Activated T-helper 2 cell treated with anti-CD3 and anti-CD28 coated beads, Interferon-gamma antibody, Interleukin-2, Interleukin-4, amounts not matched to agents 10 μg/mL and 5 μg/mL and 100 μg/mL, durations not matched to agents 14 hours and 24 hours and 36 hours (primary cell): ENCODE results near the gene PANX2. TPM values are rescaled to one million over a fixed set of nuclear protein-coding genes. Genes with fewer than 3 reads are reported as not detected.
A peak's percentile ranks its signal among the peaks of the same experiment; 100 is the strongest.

Source experiments
- DNase-seq: peaks from one replicate; pipeline ENCODE4 v3.0.0; 2021; ENCODE audit warnings: low spot score
- H3K27ac Mint-ChIP-seq: one replicate; pipeline ENCODE4 v1.8.0; 2021; ENCODE audit warnings: mixed read lengths
- H3K27me3 Mint-ChIP-seq: one replicate; pipeline ENCODE4 v1.8.0; 2021; ENCODE audit warnings: low read depth, mixed read lengths
- H3K36me3 Mint-ChIP-seq: one replicate; pipeline ENCODE4 v1.8.0; 2021; ENCODE audit warnings: low read depth, mixed read lengths
- H3K4me1 Mint-ChIP-seq: one replicate; pipeline ENCODE4 v1.8.0; 2021; ENCODE audit warnings: low read depth, mixed read lengths
- H3K4me3 Mint-ChIP-seq: one replicate; pipeline ENCODE4 v1.8.0; 2021; ENCODE audit warnings: low read depth, mild to moderate bottlenecking, moderate library complexity, mixed read lengths
- H3K9me3 Mint-ChIP-seq: one replicate; pipeline ENCODE4 v1.8.0; 2021; ENCODE audit warnings: mixed read lengths
- intact Hi-C: fragments of 100-400 bp; cut with micrococcal nuclease; formaldehyde crosslinking; loops from one replicate; pipeline ENCODE4 v1.15.1; 2023
- total RNA-seq: library from RNA; stranded (reverse); gene quantifications from 2 replicates; pipeline ENCODE4 v1.2.3, GENCODE V29; 2022

PANX2 gene
- total RNA-seq, 1 donor from 2014 or later: 2.4 TPM

DNA sequence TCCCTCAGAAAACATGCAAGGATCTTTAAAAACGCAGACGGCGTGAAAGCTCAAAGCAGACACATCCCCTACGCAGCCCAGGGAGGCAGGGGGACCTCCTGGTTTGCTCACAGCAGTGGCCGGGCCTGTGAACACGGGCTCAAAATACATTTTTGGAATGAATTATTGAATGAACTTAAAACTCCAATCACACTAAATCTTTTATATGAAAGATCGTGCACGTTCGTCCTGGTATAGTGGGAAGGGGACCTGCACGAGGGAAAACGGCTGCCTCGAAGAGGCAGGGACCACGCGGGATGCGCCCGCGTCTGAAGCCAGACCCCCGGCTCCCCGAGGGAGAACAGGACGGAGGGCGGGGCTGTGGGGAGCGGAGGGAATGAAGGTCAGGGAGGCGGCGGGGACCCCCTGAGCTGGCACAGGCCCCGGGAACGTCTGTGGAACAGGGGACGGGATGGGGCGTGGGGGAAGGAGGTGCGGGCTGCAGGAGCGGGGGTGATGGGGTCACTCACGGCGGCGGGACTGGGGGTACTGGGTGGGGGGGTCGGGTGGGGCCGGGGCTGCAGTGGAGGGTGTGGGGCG lies 1.3 kb upstream of the PANX2 start:
- H3K4me3 Mint-ChIP-seq: peak overlapping the region; percentile 74
- no peak for DNase-seq
- intact Hi-C loops: no loop called here
- no peaks in the 10 kb centered on the region for H3K36me3 Mint-ChIP-seq
- H3K27me3 Mint-ChIP-seq: peaks cover 26% of the 10 kb centered on the region
- peaks cover 12% of the 10 kb centered on the region for H3K4me1 Mint-ChIP-seq
- no peak overlapping the region for H3K27ac Mint-ChIP-seq
- H3K9me3 Mint-ChIP-seq: no peaks in the 10 kb centered on the region

DNA sequence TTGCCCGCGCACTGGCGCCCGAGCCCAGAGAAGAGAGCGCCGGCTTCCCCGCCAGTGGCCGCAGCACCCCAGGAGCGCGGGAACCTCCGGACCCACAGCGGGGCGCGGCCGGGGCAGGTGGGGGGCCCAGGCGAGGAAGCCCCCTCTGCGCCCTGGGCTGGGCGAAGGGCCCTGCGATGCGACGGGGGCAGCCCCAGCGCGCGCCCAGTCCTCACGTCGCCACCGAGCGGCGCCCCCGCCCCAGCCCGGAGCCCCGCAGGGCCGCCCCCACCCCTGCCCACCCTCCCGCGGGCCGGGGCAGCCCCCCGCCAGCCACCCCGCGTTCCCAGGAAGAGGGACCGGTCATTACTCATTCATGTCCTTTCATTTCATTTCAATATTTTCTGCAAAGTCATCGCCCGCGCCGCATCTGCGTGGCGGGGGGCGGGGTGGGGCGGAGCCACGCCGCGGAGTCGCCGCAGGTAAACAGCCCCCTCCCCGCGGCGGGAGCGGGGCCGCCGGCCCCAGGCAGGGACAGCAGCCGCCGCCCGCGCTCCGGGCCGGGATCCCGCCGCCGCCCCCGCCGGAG lies 673 bp upstream of the PANX2 start:
- intact Hi-C loops: no loop called here
- Mint-ChIP-seq H3K4me3 (peak overlapping the region; percentile 67), H3K27ac (no peak overlapping the region), H3K27me3 (peaks cover 26% of the 10 kb centered on the region), H3K9me3 (no peaks in the 10 kb centered on the region), H3K4me1 (peaks cover 12% of the 10 kb centered on the region), H3K36me3 (no peaks in the 10 kb centered on the region)
- peak; percentile 37 for DNase-seq

DNA sequence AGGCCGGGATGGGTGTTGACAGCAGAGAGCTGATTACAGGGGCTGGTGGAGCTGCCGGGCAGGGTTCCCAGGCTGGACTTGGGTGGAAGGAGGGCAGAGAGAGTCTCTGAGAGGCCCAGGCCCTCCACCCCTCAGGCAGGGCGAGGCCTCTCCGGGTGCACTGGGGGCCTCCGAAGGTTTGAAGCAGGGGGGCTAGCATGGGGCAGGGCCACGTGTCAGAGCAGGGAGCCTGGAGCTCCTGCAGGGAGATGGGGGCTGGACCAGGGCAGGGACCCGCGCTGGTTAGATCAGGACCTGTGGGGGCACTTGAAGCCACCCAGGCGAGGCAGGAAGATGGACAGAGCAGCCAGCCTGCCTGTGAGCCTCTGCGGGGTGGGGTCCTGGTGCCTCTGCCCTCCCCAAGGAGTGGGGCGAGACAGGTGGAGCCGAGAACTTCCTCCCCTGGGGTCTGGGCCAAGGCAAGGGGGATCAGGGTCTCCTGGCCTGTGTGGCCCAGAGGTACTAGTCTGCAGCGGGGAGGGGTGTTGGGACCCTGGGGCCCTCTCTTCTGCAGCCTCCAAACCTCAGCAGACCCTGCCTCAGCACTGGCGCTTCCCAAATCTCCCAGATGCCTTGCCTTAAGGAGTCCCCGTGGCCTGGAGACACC lies 911 bp downstream of the PANX2 start:
- Mint-ChIP-seq H3K4me3 (peak overlapping the region; percentile 66), H3K27me3 (peaks cover 26% of the 10 kb centered on the region), H3K9me3 (no peaks in the 10 kb centered on the region), H3K27ac (peak overlapping the region; percentile 33), H3K4me1 (peaks cover 12% of the 10 kb centered on the region), H3K36me3 (no peaks in the 10 kb centered on the region)
- intact Hi-C loops: no loop called here
- no peak for DNase-seq

DNA sequence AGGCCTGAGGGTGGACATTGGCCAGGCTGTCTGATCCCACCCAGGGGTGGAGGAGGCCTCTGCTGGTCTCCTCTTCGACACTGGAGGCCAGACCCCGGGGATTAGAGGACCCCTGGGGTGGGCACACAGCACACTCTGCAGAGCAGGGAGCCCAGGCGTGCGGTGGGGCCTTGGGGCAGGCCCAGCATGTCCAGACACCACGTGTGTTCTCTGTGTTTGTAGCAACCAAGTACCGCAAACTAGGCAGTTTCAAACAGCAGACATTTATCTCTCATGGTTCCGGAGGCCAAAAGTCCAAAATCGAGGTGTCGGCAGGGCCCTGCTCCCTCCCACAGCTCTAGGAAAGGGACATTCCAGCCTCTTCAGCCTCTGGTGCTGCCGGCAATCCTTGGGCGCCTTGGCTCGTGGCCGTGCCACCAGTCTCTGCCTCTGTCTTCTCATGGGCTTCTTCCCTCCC lies 1.5 kb downstream of the PANX2 start:
- no peaks in the 10 kb centered on the region for H3K9me3 Mint-ChIP-seq
- no peaks in the 10 kb centered on the region for H3K36me3 Mint-ChIP-seq
- H3K27ac Mint-ChIP-seq: no peak overlapping the region
- DNase-seq: no peak
- H3K4me3 Mint-ChIP-seq: peak overlapping the region; percentile 55
- peaks cover 26% of the 10 kb centered on the region for H3K27me3 Mint-ChIP-seq
- intact Hi-C loops: no loop called here
- peaks cover 12% of the 10 kb centered on the region for H3K4me1 Mint-ChIP-seq

DNA sequence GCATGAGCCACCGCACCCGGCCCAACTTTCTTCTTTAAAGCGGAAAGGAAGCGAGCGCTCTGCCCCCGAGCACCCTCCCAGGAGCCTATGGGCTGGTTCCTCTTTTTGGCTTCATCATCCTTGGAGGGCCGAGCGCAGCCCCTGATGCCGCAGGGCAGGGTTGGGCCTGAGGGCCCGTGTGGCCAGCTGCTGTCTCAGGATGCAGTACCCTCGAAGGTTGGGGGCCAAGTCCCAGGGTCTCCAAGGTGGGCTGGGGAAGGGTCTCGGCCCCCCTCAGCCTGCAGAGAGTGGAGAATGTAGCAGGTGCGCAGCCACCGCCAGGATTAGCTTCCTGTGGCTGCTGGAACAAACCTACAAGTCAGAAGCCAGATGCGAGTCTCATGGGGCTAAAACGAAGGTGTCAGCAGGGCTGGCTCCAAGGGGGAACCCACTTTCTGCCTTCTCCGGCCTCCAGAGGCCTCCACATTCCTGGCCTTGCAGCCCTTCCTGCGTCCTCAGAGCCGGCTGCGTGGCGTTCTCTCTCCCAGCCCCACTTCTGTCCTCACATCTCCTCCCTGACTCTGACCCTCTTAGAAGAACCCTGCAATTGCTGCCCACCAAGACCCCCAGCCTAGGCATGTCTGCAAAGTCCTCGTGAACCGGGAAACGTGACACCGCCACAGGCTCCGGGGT lies 2.9 kb downstream of the PANX2 start:
- intact Hi-C loops: no loop called here
- no peaks in the 10 kb centered on the region for H3K36me3 Mint-ChIP-seq
- H3K9me3 Mint-ChIP-seq: no peaks in the 10 kb centered on the region
- H3K27me3 Mint-ChIP-seq: peaks cover 17% of the 10 kb centered on the region
- H3K27ac Mint-ChIP-seq: no peak overlapping the region
- peaks cover 9% of the 10 kb centered on the region for H3K4me1 Mint-ChIP-seq
- no peak overlapping the region for H3K4me3 Mint-ChIP-seq
- DNase-seq: no peak

DNA sequence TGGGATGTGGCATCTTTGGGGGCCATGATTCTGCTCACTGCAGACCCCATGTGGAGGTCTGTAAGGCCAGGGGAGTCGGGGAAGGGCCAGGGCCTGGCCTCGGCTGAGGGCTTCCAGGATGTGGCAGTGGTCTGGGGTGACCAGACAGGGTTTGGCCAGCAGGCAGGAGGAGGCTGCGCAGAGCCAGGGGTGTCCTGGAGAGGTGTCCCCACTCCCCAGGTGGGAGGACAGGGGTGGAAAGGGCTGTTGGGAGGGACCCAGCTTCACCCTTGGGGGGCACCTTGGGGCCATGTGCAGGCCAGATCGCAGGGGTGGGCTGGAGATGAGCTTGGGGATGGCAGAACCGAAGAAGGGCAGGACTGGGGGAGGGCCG lies 3.4 kb downstream of the PANX2 start:
- DNase-seq: no peak
- Mint-ChIP-seq H3K36me3 (no peaks in the 10 kb centered on the region), H3K4me1 (peaks cover 4% of the 10 kb centered on the region), H3K27ac (no peak overlapping the region), H3K9me3 (no peaks in the 10 kb centered on the region), H3K27me3 (peaks cover 11% of the 10 kb centered on the region), H3K4me3 (no peak overlapping the region)
- intact Hi-C loops: no loop called here

DNA sequence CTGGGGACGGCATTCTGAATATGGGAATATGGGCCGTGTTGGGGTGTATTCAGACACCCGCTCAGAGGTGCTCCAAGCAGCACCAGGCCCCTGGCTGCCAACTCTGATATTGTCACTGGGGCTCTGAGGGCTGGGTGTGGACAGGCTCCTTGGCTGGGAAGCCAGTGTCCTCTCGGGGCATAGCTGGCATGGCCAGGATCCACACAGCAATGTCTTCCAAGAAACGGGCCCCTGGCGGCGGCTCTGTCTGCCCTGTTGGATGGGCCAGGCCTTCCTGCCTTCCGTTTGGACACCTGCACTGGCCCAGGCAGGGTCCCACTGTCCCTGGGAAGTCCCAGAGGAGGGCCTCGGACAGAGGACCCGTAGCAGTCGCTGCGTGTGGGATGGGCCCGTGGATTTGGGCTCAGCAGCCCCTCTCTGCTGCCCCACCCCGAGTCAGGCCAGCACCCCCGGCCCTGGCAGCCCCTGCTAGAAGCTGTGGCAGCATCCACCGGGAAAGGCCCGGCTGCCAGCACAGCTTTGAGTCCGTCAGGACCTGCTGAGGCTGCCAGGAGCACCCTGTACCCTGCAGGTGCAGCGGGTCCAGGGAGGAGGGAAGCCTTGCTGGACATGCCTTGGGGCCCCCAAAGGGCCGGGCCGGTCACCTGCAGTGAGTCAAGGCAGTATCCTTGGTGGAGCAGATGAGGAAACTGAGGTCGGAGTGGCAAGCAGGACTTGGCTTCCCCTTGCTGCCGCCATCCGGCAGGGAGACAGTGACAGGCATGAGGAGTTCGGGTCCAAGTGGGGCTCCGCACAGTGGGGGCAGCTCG lies 4.1 kb downstream of the PANX2 start:
- H3K27ac Mint-ChIP-seq: no peak overlapping the region
- DNase-seq: no peak

DNA sequence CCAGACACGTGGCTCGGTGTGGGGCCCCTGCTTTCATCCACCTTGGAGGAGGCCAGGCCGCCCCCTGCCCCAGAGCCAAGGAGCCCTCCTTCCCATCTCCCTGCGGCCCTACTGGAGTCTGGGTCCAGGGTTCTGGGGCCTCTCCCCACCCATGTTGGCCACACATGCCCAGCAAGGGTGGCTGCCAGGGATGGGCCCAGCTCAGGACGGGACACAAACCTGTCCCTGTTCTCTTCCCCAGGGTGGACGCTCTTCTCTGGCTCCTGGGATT lies 4.6 kb downstream of the PANX2 start:
- intact Hi-C loops: no loop called here
- no peak overlapping the region for H3K4me3 Mint-ChIP-seq
- no peaks in the 10 kb centered on the region for H3K4me1 Mint-ChIP-seq
- peaks cover 8% of the 10 kb centered on the region for H3K27me3 Mint-ChIP-seq
- DNase-seq: no peak
- no peaks in the 10 kb centered on the region for H3K36me3 Mint-ChIP-seq
- no peaks in the 10 kb centered on the region for H3K9me3 Mint-ChIP-seq
- H3K27ac Mint-ChIP-seq: no peak overlapping the region

More for the DNA sequence above, 4.1 kb downstream of the PANX2 start:
- Mint-ChIP-seq H3K9me3 (no peaks in the 10 kb centered on the region), H3K27me3 (peaks cover 8% of the 10 kb centered on the region), H3K4me1 (no peaks in the 10 kb centered on the region), H3K36me3 (no peaks in the 10 kb centered on the region), H3K4me3 (no peak overlapping the region)
- intact Hi-C loops: no loop called here

DNA sequence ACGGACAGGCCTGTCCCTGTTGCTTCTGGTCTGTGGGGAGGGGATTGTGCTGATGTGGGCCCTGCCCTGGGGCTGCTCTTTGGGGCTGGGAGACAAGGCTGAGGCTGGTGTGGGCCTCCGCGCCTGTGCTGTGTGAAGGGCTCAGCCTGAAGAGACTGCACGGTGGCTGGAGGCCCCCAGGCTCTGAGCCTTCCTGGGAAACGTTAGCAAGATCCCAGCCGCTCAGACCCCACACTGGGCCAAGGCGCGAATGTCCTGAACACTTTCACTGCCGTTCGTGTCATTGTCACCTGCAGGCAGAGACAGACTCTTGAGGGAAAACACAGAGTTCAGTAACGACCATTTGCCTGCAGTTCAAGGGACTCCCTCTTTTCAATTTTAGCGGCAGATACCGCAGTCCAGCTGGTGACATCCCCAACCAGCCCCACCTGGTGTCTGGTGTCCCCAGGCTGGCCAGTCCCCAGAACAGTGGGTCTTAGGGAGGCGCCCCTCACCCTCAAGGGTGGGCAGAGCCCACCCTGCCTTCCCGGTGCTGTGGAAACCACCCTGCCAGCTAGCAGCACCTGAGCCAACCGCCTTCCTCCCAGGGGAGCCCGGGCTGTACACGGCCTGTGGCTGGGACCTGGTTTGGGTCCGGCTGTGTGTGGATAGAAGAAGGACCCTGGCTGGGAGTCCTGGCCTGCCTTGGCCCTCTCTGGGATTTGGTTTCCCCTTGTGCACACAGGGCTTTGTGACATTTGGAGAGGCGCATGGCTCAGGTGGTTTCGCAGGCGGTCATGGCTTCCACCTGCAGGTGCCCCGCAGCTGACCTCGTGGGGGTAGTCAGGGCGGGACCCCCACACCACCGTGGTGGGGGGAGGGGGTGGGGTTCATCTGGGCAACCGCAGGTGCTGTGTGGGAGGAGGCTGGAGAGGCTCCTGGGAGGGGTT lies 5.7 kb downstream of the PANX2 start:
- no peaks in the 10 kb centered on the region for H3K36me3 Mint-ChIP-seq
- intact Hi-C loops: no loop called here
- no peaks in the 10 kb centered on the region for H3K4me1 Mint-ChIP-seq
- H3K9me3 Mint-ChIP-seq: no peaks in the 10 kb centered on the region
- H3K4me3 Mint-ChIP-seq: no peak overlapping the region
- DNase-seq: no peak
- no peak overlapping the region for H3K27ac Mint-ChIP-seq
- H3K27me3 Mint-ChIP-seq: peaks cover 5% of the 10 kb centered on the region

DNA sequence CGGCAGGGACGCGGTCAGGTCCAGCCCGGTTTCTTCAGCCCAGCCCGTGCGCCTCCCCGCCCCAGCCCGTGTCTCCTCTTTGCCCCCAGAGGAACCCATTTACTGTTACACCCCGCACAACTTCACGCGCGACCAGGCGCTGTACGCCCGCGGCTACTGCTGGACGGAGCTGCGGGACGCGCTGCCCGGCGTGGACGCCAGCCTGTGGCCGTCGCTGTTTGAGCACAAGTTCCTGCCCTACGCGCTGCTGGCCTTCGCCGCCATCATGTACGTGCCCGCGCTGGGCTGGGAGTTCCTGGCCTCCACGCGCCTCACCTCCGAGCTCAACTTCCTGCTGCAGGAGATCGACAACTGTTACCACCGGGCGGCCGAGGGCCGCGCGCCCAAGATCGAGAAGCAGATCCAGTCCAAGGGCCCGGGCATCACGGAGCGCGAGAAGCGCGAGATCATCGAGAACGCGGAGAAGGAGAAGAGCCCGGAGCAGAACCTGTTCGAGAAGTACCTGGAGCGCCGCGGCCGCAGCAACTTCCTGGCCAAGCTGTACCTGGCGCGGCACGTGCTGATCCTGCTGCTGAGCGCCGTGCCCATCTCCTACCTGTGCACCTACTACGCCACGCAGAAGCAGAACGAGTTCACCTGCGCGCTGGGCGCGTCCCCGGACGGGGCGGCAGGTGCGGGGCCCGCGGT lies 6.5 kb downstream of the PANX2 start:
- Mint-ChIP-seq H3K4me1 (no peaks in the 10 kb centered on the region), H3K27ac (no peak overlapping the region), H3K36me3 (no peaks in the 10 kb centered on the region), H3K9me3 (no peaks in the 10 kb centered on the region), H3K4me3 (no peak overlapping the region), H3K27me3 (peaks cover 5% of the 10 kb centered on the region)
- intact Hi-C loops: no loop called here
- no peak for DNase-seq

DNA sequence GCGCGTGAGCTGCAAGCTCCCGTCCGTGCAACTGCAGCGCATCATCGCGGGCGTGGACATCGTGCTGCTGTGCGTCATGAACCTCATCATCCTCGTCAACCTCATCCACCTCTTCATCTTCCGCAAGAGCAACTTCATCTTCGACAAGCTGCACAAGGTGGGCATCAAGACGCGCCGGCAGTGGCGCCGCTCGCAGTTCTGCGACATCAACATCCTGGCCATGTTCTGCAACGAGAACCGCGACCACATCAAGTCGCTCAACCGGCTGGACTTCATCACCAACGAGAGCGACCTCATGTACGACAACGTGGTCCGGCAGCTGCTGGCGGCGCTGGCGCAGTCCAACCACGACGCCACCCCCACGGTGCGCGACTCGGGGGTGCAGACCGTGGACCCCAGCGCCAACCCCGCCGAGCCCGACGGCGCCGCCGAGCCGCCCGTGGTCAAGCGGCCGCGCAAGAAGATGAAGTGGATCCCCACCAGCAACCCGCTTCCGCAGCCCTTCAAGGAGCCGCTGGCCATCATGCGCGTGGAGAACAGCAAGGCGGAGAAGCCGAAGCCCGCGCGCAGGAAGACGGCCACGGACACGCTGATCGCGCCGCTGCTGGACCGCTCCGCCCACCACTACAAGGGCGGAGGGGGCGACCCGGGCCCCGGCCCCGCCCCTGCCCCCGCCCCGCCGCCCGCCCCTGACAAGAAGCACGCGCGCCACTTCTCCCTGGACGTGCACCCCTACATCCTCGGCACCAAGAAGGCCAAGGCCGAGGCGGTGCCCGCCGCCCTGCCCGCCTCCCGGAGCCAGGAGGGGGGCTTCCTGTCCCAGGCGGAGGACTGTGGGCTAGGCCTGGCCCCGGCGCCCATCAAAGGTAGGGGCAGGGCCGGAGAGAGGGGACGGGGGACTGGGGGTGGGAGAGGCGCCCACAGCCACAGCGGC lies 7.3 kb downstream of the PANX2 start:
- H3K4me1 Mint-ChIP-seq: no peaks in the 10 kb centered on the region
- H3K36me3 Mint-ChIP-seq: no peaks in the 10 kb centered on the region
- intact Hi-C loops: no loop called here
- H3K27me3 Mint-ChIP-seq: no peaks in the 10 kb centered on the region
- H3K27ac Mint-ChIP-seq: no peak overlapping the region
- H3K9me3 Mint-ChIP-seq: no peaks in the 10 kb centered on the region
- DNase-seq: no peak
- no peak overlapping the region for H3K4me3 Mint-ChIP-seq
